B cell (primary cell): Measurements from ENCODE around the gene IFI27L2. TPM values are rescaled to one million over a fixed set of nuclear protein-coding genes. Genes with fewer than 3 reads are reported as not detected.

ENCODE experiments used
- ATAC-seq: fragments of 200-7000 bp; cut with Tn5 transposase; one replicate; pipeline ENCODE4 v1.10.0; 2021; ENCODE audit warnings: low read depth, mild to moderate bottlenecking, moderate number of reproducible peaks, moderate library complexity
- CTCF ChIA-PET: fragments of 350-600 bp; sonication (Branson Sonifier 250); formaldehyde crosslinking; loops from one replicate; lab custom pipeline; 2021; ENCODE audit warnings: antibody characterized with exemption, inconsistent platforms; lab: Charles Lee
- POLR2A ChIA-PET: fragments of 350-600 bp; sonication (Branson Sonifier 250); formaldehyde crosslinking; loops from one replicate; lab custom pipeline; 2021; ENCODE audit warnings: antibody characterized with exemption; lab: Charles Lee
- DNase-seq: peaks from one replicate; pipeline ENCODE4 v3.0.0; 2013
- H2AFZ ChIP-seq: 2 replicates; pipeline ENCODE4 v1.6.1; 2012; ENCODE audit warnings: mild to moderate bottlenecking, low read depth, low read length; ENCODE audit not compliant: insufficient read depth, poor library complexity, severe bottlenecking
- H3K27ac ChIP-seq, 2 donors: 1 replicate in 1 of 2; 2 replicates in 1 of 2; pipeline ENCODE4 v1.5.1; 2012 to 2013; ENCODE audit warnings: low read length in 2 of 2, mild to moderate bottlenecking in 2 of 2, moderate library complexity in 1 of 2
- H3K27me3 ChIP-seq, 4 experiments: fragments of 200-600 bp in 1 of 4; sonication (generic) in 1 of 4; replicated peaks in 1 of 4; 1 replicate in 2 of 4; 2 replicates in 2 of 4; pipeline versions ENCODE4 v1.6.1 to v1.7.0; 2013 to 2016; ENCODE audit warnings: low read length in 3 of 4, mild to moderate bottlenecking in 2 of 4, mixed read lengths in 1 of 4, moderate library complexity in 1 of 4; ENCODE audit not compliant: insufficient read depth in 4 of 4, control insufficient read depth in 3 of 4; ENCODE audit errors: control extremely low read depth in 1 of 4
- H3K36me3 ChIP-seq, 2 experiments: replicated peaks in 1 of 2; 1 replicate in 1 of 2; 2 replicates in 1 of 2; pipeline versions ENCODE4 v1.6.1 to v1.7.1; 2013; ENCODE audit warnings: low read length in 1 of 2; ENCODE audit not compliant: insufficient read depth in 2 of 2, control insufficient read depth in 1 of 2; ENCODE audit errors: control extremely low read depth in 1 of 2, extremely low read depth in 1 of 2
- H3K4me1 ChIP-seq, 2 donors: fragments of 200-600 bp in 1 of 2; sonication (generic) in 1 of 2; 1 replicate in 1 of 2; 2 replicates in 1 of 2; pipeline versions ENCODE4 v1.5.1 to v1.6.1; 2013 to 2017; ENCODE audit warnings: low read length in 2 of 2; ENCODE audit not compliant: control insufficient read depth in 2 of 2, insufficient read depth in 2 of 2
- H3K4me2 ChIP-seq: replicated peaks from 2 replicates; pipeline ENCODE3; 2012; ENCODE audit warnings: mild to moderate bottlenecking, low read depth, low read length; ENCODE audit not compliant: poor library complexity, severe bottlenecking
- H3K4me3 ChIP-seq, 5 experiments: fragments of 200-600 bp in 1 of 5; sonication (generic) in 1 of 5; 1 replicate in 3 of 5; 2 replicates in 2 of 5; pipeline versions ENCODE4 v1.5.1 to v1.7.0; 2011 to 2016; ENCODE audit warnings: low read length in 4 of 5, mild to moderate bottlenecking in 4 of 5, low read depth in 2 of 5, control low read depth in 1 of 5, moderate library complexity in 1 of 5; ENCODE audit not compliant: insufficient read depth in 1 of 5; ENCODE audit errors: control extremely low read depth in 1 of 5, extremely low read depth in 1 of 5
- H3K79me2 ChIP-seq: fragments of 200-600 bp; sonication (generic); one replicate; pipeline ENCODE4 v1.6.0; 2016; ENCODE audit warnings: low read length; ENCODE audit not compliant: control insufficient read depth, insufficient read depth
- H3K9ac ChIP-seq: fragments of 200-600 bp; sonication (generic); 2 replicates; pipeline ENCODE4 v1.6.1; 2017; ENCODE audit warnings: mild to moderate bottlenecking, low read length, moderate library complexity
- H3K9me3 ChIP-seq, 3 donors: one replicate each; pipeline versions ENCODE4 v1.6.1 to v1.7.1; 2013; ENCODE audit warnings: low read length in 2 of 3; ENCODE audit not compliant: control insufficient read depth in 2 of 3, insufficient read depth in 1 of 3; ENCODE audit errors: control extremely low read depth in 1 of 3
- H4K20me1 ChIP-seq: 2 replicates; pipeline ENCODE4 v1.6.0; 2012; ENCODE audit warnings: mild to moderate bottlenecking, low read length; ENCODE audit not compliant: insufficient read depth, control insufficient read depth, poor library complexity, severe bottlenecking
- H3K27ac Mint-ChIP-seq: one replicate; pipeline ENCODE4 v1.8.0; 2021; ENCODE audit warnings: mixed read lengths
- H3K27me3 Mint-ChIP-seq: one replicate; pipeline ENCODE4 v1.8.0; 2021; ENCODE audit warnings: mixed read lengths
- H3K4me1 Mint-ChIP-seq: one replicate; pipeline ENCODE4 v1.8.0; 2021; ENCODE audit warnings: mixed read lengths
- H3K4me3 Mint-ChIP-seq: one replicate; pipeline ENCODE4 v1.8.0; 2021; ENCODE audit warnings: mixed read lengths
- H3K9me3 Mint-ChIP-seq: one replicate; pipeline ENCODE4 v1.8.0; 2022; ENCODE audit warnings: mixed read lengths; ENCODE audit not compliant: insufficient read depth
- CTCF ChIP-seq: fragments of 200-600 bp; IDR thresholded peaks from one replicate; pipeline ENCODE4 v1.8.0; 2022; ENCODE audit warnings: antibody characterized with exemption, mild to moderate bottlenecking
- EZH2 ChIP-seq: IDR thresholded peaks from 2 replicates; pipeline ENCODE4 v1.6.1; 2012; ENCODE audit warnings: borderline replicate concordance, low read depth, mild to moderate bottlenecking, moderate library complexity, low read length; ENCODE audit not compliant: insufficient read depth, poor library complexity, severe bottlenecking
- WGBS: methylation state at CpG from one replicate; pipeline ENCODE4 v1.1.5; 2013; ENCODE audit warnings: missing lambda C conversion rate; ENCODE audit not compliant: insufficient coverage; 5-methylcytosine and 5-hydroxymethylcytosine counted together
- intact Hi-C: fragments of 100-400 bp; cut with micrococcal nuclease; formaldehyde crosslinking; loops from one replicate; pipeline ENCODE4 v1.10.0; 2022
- polyA plus RNA-seq: library from polyadenylated mRNA; depleted of rRNA; stranded (reverse); fragments of >200 nt; gene quantifications from 2 replicates; pipeline ENCODE4 v1.2.3, GENCODE V29; 2012
- total RNA-seq, 2 donors: library from RNA; stranded (reverse); fragments of 120-200 nt in 1 of 2; gene quantifications; 1 replicate in 1 of 2; 2 replicates in 1 of 2; pipeline versions ENCODE4 v1.2.3 to v1.2.4, GENCODE V29; 2013 to 2022

The IFI27L2 gene
- total and polyA plus RNA-seq, 2 donors (not counting 1 experiment from before 2014, with no cell fraction given) = 30.2 to 57.4 TPM

- no peak for TF ChIP-seq CTCF
- TF ChIP-seq EZH2 = no peak
- H2AFZ ChIP-seq = no peak overlapping the region
Measured at GRCh38 chr14:94101748-94102147, 27.7 kb downstream of the IFI27L2 start.

GRCh38 chr14:94100847-94101246 lies 28.6 kb downstream of the IFI27L2 start:
- H3K9me3 ChIP-seq = no peaks in the 10 kb centered on the region
- CTCF ChIA-PET = interaction anchor here (0.9 to 1.8 kb wide), 2 partner anchors 30 to 36 kb away, joined by 3 to 5 read pairs; no protein-coding TSS in a partner anchor
- H3K4me1 ChIP-seq = no peaks in the 10 kb centered on the region
- no peaks in the 10 kb centered on the region for H4K20me1 ChIP-seq
- H2AFZ ChIP-seq = no peak overlapping the region
- H3K27me3 ChIP-seq = no peaks in the 10 kb centered on the region
- Mint-ChIP-seq H3K9me3 (no peaks in the 10 kb centered on the region), H3K4me1 (no peaks in the 10 kb centered on the region), H3K27me3 (no peaks in the 10 kb centered on the region), H3K4me3 (no peak overlapping the region), H3K27ac (no peak overlapping the region)
- H3K4me2 ChIP-seq = no peak overlapping the region
- H3K36me3 ChIP-seq = no peaks in the 10 kb centered on the region
- 94% methylated on average over 3 of the region's 4 CpGs for WGBS
- no peak overlapping the region for H3K27ac ChIP-seq
- DNase-seq (no peak), ATAC-seq (no peak)
- H3K4me3 ChIP-seq = no peak overlapping the region
- no peak overlapping the region for H3K9ac ChIP-seq
- H3K79me2 ChIP-seq = no peaks in the 10 kb centered on the region
- POLR2A ChIA-PET = no interaction called here
- no peak for TF ChIP-seq EZH2
- TF ChIP-seq CTCF = no peak
- intact Hi-C loops = no loop called here

More at GRCh38 chr14:94101748-94102147, 27.7 kb downstream of the IFI27L2 start:
- no peak overlapping the region for H3K27ac Mint-ChIP-seq
- Histone ChIP-seq H3K9ac (no peak overlapping the region), H4K20me1 (no peaks in the 10 kb centered on the region), H3K9me3 (no peaks in the 10 kb centered on the region), H3K79me2 (no peaks in the 10 kb centered on the region), H3K27ac (no peak overlapping the region), H3K36me3 (no peaks in the 10 kb centered on the region), H3K4me3 (no peak overlapping the region), H3K4me2 (no peak overlapping the region), H3K27me3 (no peaks in the 10 kb centered on the region), H3K4me1 (no peaks in the 10 kb centered on the region)
- ChIA-PET POLR2A (no interaction called here), CTCF (no interaction called here)
- DNase-seq = no peak
- no peaks in the 10 kb centered on the region for H3K9me3 Mint-ChIP-seq
- no peak overlapping the region for H3K4me3 Mint-ChIP-seq
- no peaks in the 10 kb centered on the region for H3K27me3 Mint-ChIP-seq
- no peaks in the 10 kb centered on the region for H3K4me1 Mint-ChIP-seq
- no peak for ATAC-seq
- 96% methylated on average over 9 of the region's 10 CpGs for WGBS
- intact Hi-C loops = no loop called here
